H1 (cell line): Measurements from ENCODE around the gene CIITA. TPM values are rescaled to one million over a fixed set of nuclear protein-coding genes. Genes with fewer than 3 reads are reported as not detected.

Source experiments
- CTCF ChIA-PET: fragments of 300-600 bp; sonication (Branson Sonifier 250); formaldehyde crosslinking; loops from one replicate; lab custom pipeline; 2021; ENCODE audit not compliant: partially characterized antibody; lab: Charles Lee
- POLR2A ChIA-PET: fragments of 300-600 bp; sonication (Branson Sonifier 250); formaldehyde crosslinking; loops from one replicate; lab custom pipeline; 2021; ENCODE audit warnings: inconsistent platforms; ENCODE audit not compliant: partially characterized antibody; lab: Charles Lee
- DNase-seq, 2 experiments: peaks; one replicate each; pipeline versions ENCODE4 v3.0.0 to v3.0.0-alpha.2; 2010 to 2022; ENCODE audit warnings: low spot score in 2 of 2, low read depth in 1 of 2, mixed read lengths in 1 of 2
- FAIRE-seq: peaks from 2 replicates; lab custom pipeline; 2011; peaks lifted over from hg19 to GRCh38; lab: Jason Lieb, UNC
- H2AFZ ChIP-seq: 2 replicates; pipeline ENCODE4 v1.8.1; 2012; ENCODE audit warnings: low read length, inconsistent platforms
- H2AK5ac ChIP-seq: 2 replicates; pipeline ENCODE4 v1.6.1; 2013; ENCODE audit warnings: low read depth, low read length
- H2BK120ac ChIP-seq: replicated peaks from 2 replicates; pipeline ENCODE3; 2013; ENCODE audit warnings: low read depth, low read length, inconsistent platforms
- H2BK12ac ChIP-seq: 2 replicates; pipeline ENCODE4 v1.6.1; 2013; ENCODE audit warnings: low read depth, low read length
- H2BK15ac ChIP-seq: 2 replicates; pipeline ENCODE4 v1.6.1; 2013; ENCODE audit warnings: low read length
- H2BK20ac ChIP-seq: 2 replicates; pipeline ENCODE4 v1.6.1; 2013; ENCODE audit warnings: low read length
- H2BK5ac ChIP-seq: 2 replicates; pipeline ENCODE4 v1.6.1; 2013; ENCODE audit warnings: low read depth, low read length
- H3K14ac ChIP-seq: 2 replicates; pipeline ENCODE4 v1.6.1; 2013; ENCODE audit warnings: inconsistent platforms; ENCODE audit not compliant: insufficient read length
- H3K18ac ChIP-seq: 2 replicates; pipeline ENCODE4 v1.6.1; 2013; ENCODE audit warnings: low read length; ENCODE audit errors: extremely low read depth
- H3K23ac ChIP-seq: 2 replicates; pipeline ENCODE4 v1.6.1; 2013; ENCODE audit warnings: inconsistent platforms; ENCODE audit not compliant: insufficient read length
- H3K23me2 ChIP-seq: 2 replicates; pipeline ENCODE4 v1.6.1; 2013; ENCODE audit warnings: low read depth, low read length
- H3K27ac ChIP-seq: 2 replicates; pipeline ENCODE4 v1.6.1; 2011; ENCODE audit warnings: low read depth, low read length, inconsistent platforms
- H3K27me3 ChIP-seq, 4 experiments: replicated peaks in 1 of 4; 1 replicate in 1 of 4; 2 replicates in 3 of 4; pipeline versions ENCODE4 v1.6.1 to v1.8.1; 2011 to 2013; ENCODE audit warnings: low read length in 3 of 4, mild to moderate bottlenecking in 3 of 4, inconsistent platforms in 2 of 4, mixed read lengths in 2 of 4, moderate library complexity in 1 of 4; ENCODE audit not compliant: control insufficient read depth in 3 of 4, insufficient read depth in 3 of 4; ENCODE audit errors: extremely low read depth in 1 of 4
- H3K36me3 ChIP-seq, 4 experiments: 2 replicates each; pipeline versions ENCODE4 v1.6.1 to v1.8.1; 2011 to 2013; ENCODE audit warnings: mild to moderate bottlenecking in 4 of 4, low read length in 3 of 4, moderate library complexity in 2 of 4, control low read depth in 1 of 4, inconsistent platforms in 1 of 4; ENCODE audit not compliant: insufficient read depth in 4 of 4, control insufficient read depth in 2 of 4
- H3K4ac ChIP-seq: replicated peaks from 2 replicates; pipeline ENCODE3; 2013; ENCODE audit warnings: low read length, low read depth, mixed read lengths, inconsistent platforms; ENCODE audit not compliant: insufficient read length
- H3K4me1 ChIP-seq, 4 experiments: replicated peaks in 1 of 4; 1 replicate in 1 of 4; 2 replicates in 3 of 4; pipeline versions ENCODE4 v1.6.1 to v1.8.1; 2011 to 2013; ENCODE audit warnings: low read length in 3 of 4, inconsistent platforms in 2 of 4, mixed read lengths in 1 of 4; ENCODE audit not compliant: insufficient read depth in 4 of 4, control insufficient read depth in 3 of 4
- H3K4me2 ChIP-seq, 2 experiments: 2 replicates each; pipeline versions ENCODE4 v1.6.1 to v1.8.1; 2011 to 2013; ENCODE audit warnings: low read depth in 2 of 2, low read length in 2 of 2, control low read depth in 1 of 2, inconsistent platforms in 1 of 2, mild to moderate bottlenecking in 1 of 2; ENCODE audit not compliant: insufficient read depth in 1 of 2
- H3K4me3 ChIP-seq, 4 experiments: fragments of 200-600, 300-600 bp in 1 of 4; sonication (generic), shearing (Covaris generic), sonication (Bioruptor Twin) in 1 of 4; 2 replicates each; pipeline versions ENCODE4 v1.5.1 to v1.8.1; 2011 to 2016; ENCODE audit warnings: low read length in 4 of 4, low read depth in 3 of 4, control low read depth in 2 of 4, inconsistent platforms in 2 of 4, mild to moderate bottlenecking in 2 of 4, mixed read lengths in 1 of 4, moderate library complexity in 1 of 4; ENCODE audit not compliant: insufficient read depth in 2 of 4; ENCODE audit errors: extremely low read depth in 1 of 4
- H3K56ac ChIP-seq: replicated peaks from 2 replicates; pipeline ENCODE3; 2013; ENCODE audit warnings: low read depth, mild to moderate bottlenecking, mixed read lengths, low read length, inconsistent platforms; ENCODE audit not compliant: insufficient read length
- H3K79me1 ChIP-seq: 2 replicates; pipeline ENCODE4 v1.6.1; 2013; ENCODE audit warnings: low read depth, low read length, control low read depth
- H3K79me2 ChIP-seq, 2 experiments: 2 replicates each; pipeline versions ENCODE4 v1.6.1 to v1.8.1; 2012 to 2013; ENCODE audit warnings: low read length in 2 of 2, mild to moderate bottlenecking in 2 of 2, inconsistent platforms in 1 of 2; ENCODE audit not compliant: insufficient read depth in 2 of 2, control insufficient read depth in 1 of 2
- H3K9ac ChIP-seq, 4 experiments: replicated peaks in 1 of 4; 1 replicate in 1 of 4; 2 replicates in 3 of 4; pipeline versions ENCODE4 v1.6.1 to v1.8.1; 2011 to 2013; ENCODE audit warnings: low read depth in 3 of 4, low read length in 3 of 4, control low read depth in 2 of 4, mild to moderate bottlenecking in 2 of 4, moderate library complexity in 2 of 4, inconsistent platforms in 1 of 4; ENCODE audit errors: extremely low read depth in 1 of 4
- H3K9me3 ChIP-seq, 2 experiments: 2 replicates each; pipeline versions ENCODE4 v1.6.1 to v1.8.1; 2012 to 2013; ENCODE audit warnings: mild to moderate bottlenecking in 2 of 2, moderate library complexity in 2 of 2, control low read depth in 1 of 2, inconsistent platforms in 1 of 2, low read depth in 1 of 2, low read length in 1 of 2, mixed read lengths in 1 of 2; ENCODE audit not compliant: insufficient read depth in 2 of 2
- H4K20me1 ChIP-seq, 2 experiments: replicated peaks in 1 of 2; 2 replicates each; pipeline versions ENCODE3 to v1.8.1; 2011 to 2013; ENCODE audit warnings: inconsistent platforms in 2 of 2, low read length in 2 of 2, mild to moderate bottlenecking in 1 of 2; ENCODE audit not compliant: insufficient read depth in 2 of 2, control insufficient read depth in 1 of 2
- H4K5ac ChIP-seq: 2 replicates; pipeline ENCODE4 v1.6.1; 2013; ENCODE audit warnings: low read length, low read depth, mixed read lengths, inconsistent platforms; ENCODE audit not compliant: insufficient read length
- H4K8ac ChIP-seq: 2 replicates; pipeline ENCODE4 v1.8.0; 2013; ENCODE audit warnings: mild to moderate bottlenecking, moderate library complexity, low read length, inconsistent platforms; ENCODE audit not compliant: insufficient read depth; ENCODE audit errors: extremely low read depth
- H4K91ac ChIP-seq: replicated peaks from 2 replicates; pipeline ENCODE3; 2013; ENCODE audit warnings: low read length, mixed read lengths, inconsistent platforms; ENCODE audit not compliant: insufficient read length
- RAD21 ChIP-seq, 2 experiments: IDR thresholded peaks in 1 of 2; conservative IDR thresholded peaks in 1 of 2; 2 replicates each; pipeline ENCODE4 v1.6.1; 2011; ENCODE audit warnings: low read depth in 2 of 2, low read length in 2 of 2, improper control_type of control experiment in 1 of 2, inconsistent platforms in 1 of 2, mild to moderate bottlenecking in 1 of 2, moderate library complexity in 1 of 2
- WGBS, 2 experiments: shearing (Covaris generic) in 1 of 2; methylation state at CpG; one replicate each; pipeline versions ENCODE4 v1.1.6 to v1.1.7; 2013 to 2015; ENCODE audit warnings: low lambda C conversion rate in 2 of 2, mixed read lengths in 2 of 2, inconsistent platforms in 1 of 2, low coverage in 1 of 2, missing lambda C conversion rate in 1 of 2; ENCODE audit not compliant: insufficient replicate concordance in 2 of 2, insufficient coverage in 1 of 2, insufficient read length in 1 of 2; ENCODE audit errors: extremely low coverage in 1 of 2, missing lambda C conversion rate in 1 of 2; 5-methylcytosine and 5-hydroxymethylcytosine counted together
- polyA plus RNA-seq, 7 experiments: library from polyadenylated mRNA; depleted of rRNA in 3 of 7; stranded (reverse) in 5 of 7; unstranded in 2 of 7; fragments of >200 nt in 5 of 7; fragments of 200-250 nt in 2 of 7; gene quantifications; 1 replicate in 5 of 7; 2 replicates in 1 of 7; 4 replicates in 1 of 7; pipeline versions ENCODE4 v1.2.1 to v1.2.3, GENCODE V29; 2011 to 2013; ENCODE audit warnings: missing spikeins in 2 of 7, mixed read lengths in 2 of 7
- total RNA-seq: library from RNA; stranded (reverse); fragmentation: NEBNext Ultra II Directional; extraction: Animal tissue kit (Norgen Biotek cat#: 25700); gene quantifications from 2 replicates; pipeline ENCODE4 v1.2.1, GENCODE V29; 2021

Gene CIITA
- total and polyA plus RNA-seq, 2 of the 8 experiments (the other 6 are each of a cell fraction or from before 2014, with no cell fraction given), result 0.07 to 0.17 TPM

- Histone ChIP-seq H3K4me1 (0 out of 7 replicates have a peak, but pooled peaks cover 0 to 2% (median 0%) of the 10 kb centered on the region in 4 experiments), H3K27me3 (peaks cover 0 to 3% (median 0%) of the 10 kb centered on the region in 4 experiments; a peak in 1 of 7 replicates), H2BK5ac (no peak overlapping the region), H3K36me3 (no peaks in the 10 kb centered on the region), H3K9ac (no peak overlapping the region), H3K4ac (no peak overlapping the region), H3K79me2 (no peaks in the 10 kb centered on the region), H3K18ac (no peak overlapping the region), H3K27ac (no peak overlapping the region), H3K4me2 (no peak overlapping the region), H4K5ac (no peak overlapping the region), H2AK5ac (no peak overlapping the region), H3K14ac (no peak overlapping the region), H2BK12ac (no peak overlapping the region), H4K20me1 (no peaks in the 10 kb centered on the region), H4K8ac (no peak overlapping the region), H2BK15ac (no peak overlapping the region), H3K23ac (no peak overlapping the region), H4K91ac (no peak overlapping the region), H2BK120ac (no peak overlapping the region), H3K9me3 (no peaks in the 10 kb centered on the region), H3K23me2 (no peaks in the 10 kb centered on the region), H3K56ac (no peak overlapping the region), H3K79me1 (no peaks in the 10 kb centered on the region), H2BK20ac (no peak overlapping the region), H2AFZ (no peak overlapping the region), H3K4me3 (no peak overlapping the region)
- 89% methylated on average over 1 of the region's 1 CpG; no CpG with 5 or more reads in 1 of the 2 experiments for WGBS, 2 experiments
- no peak for DNase-seq
- ChIA-PET CTCF (interaction anchor here (0.5 kb wide), 1 partner anchor 145 kb away, joined by 3 read pairs; no protein-coding TSS in a partner anchor), POLR2A (no interaction called here)
- FAIRE-seq, result no peak
- TF ChIP-seq RAD21 (IDR thresholded peaks at IDR 0.05 in 1 of 2, conservative IDR thresholded peaks at IDR 0.05 in 1 of 2; ENCODE audit: low read depth in 2 of 2, low read length in 2 of 2), result no peak
Observed at GRCh38 chr16:10834766-10835165, 42.2 kb upstream of the CIITA start.
